ENCODE data around the gene MPPED2.

Gene MPPED2

DNA sequence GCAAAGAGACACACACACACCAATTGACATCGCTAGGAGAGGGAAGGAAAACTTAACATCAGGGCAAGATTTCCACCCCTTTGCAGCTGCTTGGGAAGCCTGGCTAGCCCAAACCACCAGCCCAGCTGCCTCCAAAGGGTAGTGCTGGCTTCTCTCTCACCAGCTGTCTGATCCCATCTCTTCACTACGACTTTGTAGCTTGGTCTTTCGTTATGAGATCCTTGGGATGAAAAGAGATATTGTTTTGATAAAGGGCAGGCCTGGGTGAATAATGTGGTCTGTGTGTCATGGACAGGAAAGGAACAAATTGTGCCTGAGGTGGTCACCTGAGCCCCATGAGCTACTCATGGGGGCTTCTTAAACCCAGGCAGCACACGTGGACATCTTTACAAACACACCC is 161.3 kb downstream of the MPPED2 start:
- H3K27ac ChIP-seq, result no peak overlapping the region
- H3K36me3 ChIP-seq (ENCODE audit: control insufficient read depth, insufficient read depth, low read length), result no peaks in the 10 kb centered on the region
- no peak overlapping the region for H3K4me2 ChIP-seq (ENCODE audit: low read length)
- H3K27me3 ChIP-seq (ENCODE audit: control insufficient read depth, insufficient read depth, low read length), result no peaks in the 10 kb centered on the region
- no peak overlapping the region for H2AFZ ChIP-seq
- H3K4me1 ChIP-seq, result no peaks in the 10 kb centered on the region
- H3K9ac ChIP-seq, result no peak overlapping the region
- H3K4me3 ChIP-seq (ENCODE audit: low read depth, low read length), result no peak overlapping the region
- no peaks in the 10 kb centered on the region for H3K9me3 ChIP-seq (ENCODE audit: control insufficient read depth, low read length)
- no peak for TF ChIP-seq CTCF (IDR thresholded peaks at IDR 0.05)
- no peaks in the 10 kb centered on the region for H3K79me2 ChIP-seq

DNA sequence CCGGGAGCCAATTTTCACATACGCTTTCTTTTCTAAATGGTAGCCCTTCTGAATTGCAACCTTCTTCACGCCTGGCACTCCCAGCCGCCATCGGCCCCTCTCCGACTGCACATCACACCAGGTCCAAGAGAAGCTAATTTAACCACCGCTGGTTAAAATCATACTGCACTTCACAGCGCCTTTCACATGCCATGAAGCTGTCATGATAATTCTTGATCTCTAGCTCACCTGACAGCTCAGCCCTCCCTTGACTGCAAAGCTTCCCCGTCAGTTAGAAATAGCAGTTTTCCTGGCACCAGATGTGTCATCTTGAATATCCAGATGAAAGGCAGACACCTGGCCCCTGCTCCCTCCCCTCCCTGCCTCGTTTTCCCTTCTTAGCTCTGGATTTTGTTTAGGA is 161.8 kb downstream of the MPPED2 start:
- Histone ChIP-seq H3K4me3 (ENCODE audit: low read depth, low read length) (no peak overlapping the region), H3K36me3 (ENCODE audit: control insufficient read depth, insufficient read depth, low read length) (no peaks in the 10 kb centered on the region), H3K9me3 (ENCODE audit: control insufficient read depth, low read length) (no peaks in the 10 kb centered on the region), H3K4me2 (ENCODE audit: low read length) (no peak overlapping the region), H3K4me1 (no peaks in the 10 kb centered on the region), H3K79me2 (no peaks in the 10 kb centered on the region), H3K27ac (no peak overlapping the region), H3K9ac (no peak overlapping the region), H2AFZ (no peak overlapping the region), H3K27me3 (ENCODE audit: control insufficient read depth, insufficient read depth, low read length) (no peaks in the 10 kb centered on the region)
- TF ChIP-seq CTCF (IDR thresholded peaks at IDR 0.05), result no peak

DNA sequence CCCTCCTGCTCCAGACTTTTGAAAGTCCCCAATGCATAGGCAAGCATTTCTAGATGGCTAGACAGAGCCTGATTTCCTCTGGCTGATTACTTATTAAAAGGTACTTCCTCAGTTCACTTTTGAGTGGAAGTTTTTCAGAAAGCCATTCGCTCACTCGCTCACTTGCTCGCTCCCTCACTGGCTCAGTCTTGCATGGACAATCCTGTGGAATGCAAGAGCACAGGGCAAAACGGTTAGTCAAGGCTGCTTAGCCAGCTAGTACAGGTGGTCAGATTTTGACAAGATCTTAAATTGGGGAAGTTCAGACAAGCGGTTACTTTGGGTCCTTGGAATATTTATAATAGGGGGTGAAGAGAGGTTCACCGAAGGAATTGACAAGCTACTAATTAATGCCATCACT is 162.3 kb downstream of the MPPED2 start:
- Histone ChIP-seq H3K36me3 (ENCODE audit: control insufficient read depth, insufficient read depth, low read length) (no peaks in the 10 kb centered on the region), H3K27ac (no peak overlapping the region), H3K9ac (no peak overlapping the region), H3K79me2 (no peaks in the 10 kb centered on the region), H3K4me2 (ENCODE audit: low read length) (no peak overlapping the region), H3K4me3 (ENCODE audit: low read depth, low read length) (no peak overlapping the region), H3K4me1 (no peaks in the 10 kb centered on the region), H2AFZ (no peak overlapping the region), H3K9me3 (ENCODE audit: control insufficient read depth, low read length) (no peaks in the 10 kb centered on the region), H3K27me3 (ENCODE audit: control insufficient read depth, insufficient read depth, low read length) (no peaks in the 10 kb centered on the region)
- no peak for TF ChIP-seq CTCF (IDR thresholded peaks at IDR 0.05)

DNA sequence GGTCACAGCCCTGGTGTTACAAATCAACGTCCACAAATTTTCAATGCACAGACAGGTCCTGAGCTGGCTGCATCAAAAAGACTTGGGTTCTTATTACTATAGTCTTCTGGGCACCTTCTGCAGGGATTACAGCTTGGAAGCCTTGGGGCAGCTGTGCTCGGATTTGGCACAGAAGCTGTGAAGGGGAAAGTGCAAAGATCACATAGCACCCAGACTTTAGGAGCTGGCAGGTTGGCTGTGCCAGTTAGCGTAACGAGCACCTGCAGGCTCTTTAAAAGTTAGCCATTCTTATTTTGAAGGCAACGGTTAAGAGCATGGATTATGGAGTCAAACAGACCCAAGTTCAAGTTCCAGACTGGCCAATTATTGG is 162.9 kb downstream of the MPPED2 start:
- no peaks in the 10 kb centered on the region for H3K4me1 ChIP-seq
- H3K9me3 ChIP-seq (ENCODE audit: control insufficient read depth, low read length), result no peaks in the 10 kb centered on the region
- no peak for TF ChIP-seq CTCF (IDR thresholded peaks at IDR 0.05)
- H3K4me3 ChIP-seq (ENCODE audit: low read depth, low read length), result no peak overlapping the region
- no peak overlapping the region for H3K27ac ChIP-seq
- H3K4me2 ChIP-seq (ENCODE audit: low read length), result no peak overlapping the region
- no peaks in the 10 kb centered on the region for H3K27me3 ChIP-seq (ENCODE audit: control insufficient read depth, insufficient read depth, low read length)
- H3K36me3 ChIP-seq (ENCODE audit: control insufficient read depth, insufficient read depth, low read length), result no peaks in the 10 kb centered on the region
- H3K79me2 ChIP-seq, result no peaks in the 10 kb centered on the region
- no peak overlapping the region for H3K9ac ChIP-seq
- H2AFZ ChIP-seq, result no peak overlapping the region

DNA sequence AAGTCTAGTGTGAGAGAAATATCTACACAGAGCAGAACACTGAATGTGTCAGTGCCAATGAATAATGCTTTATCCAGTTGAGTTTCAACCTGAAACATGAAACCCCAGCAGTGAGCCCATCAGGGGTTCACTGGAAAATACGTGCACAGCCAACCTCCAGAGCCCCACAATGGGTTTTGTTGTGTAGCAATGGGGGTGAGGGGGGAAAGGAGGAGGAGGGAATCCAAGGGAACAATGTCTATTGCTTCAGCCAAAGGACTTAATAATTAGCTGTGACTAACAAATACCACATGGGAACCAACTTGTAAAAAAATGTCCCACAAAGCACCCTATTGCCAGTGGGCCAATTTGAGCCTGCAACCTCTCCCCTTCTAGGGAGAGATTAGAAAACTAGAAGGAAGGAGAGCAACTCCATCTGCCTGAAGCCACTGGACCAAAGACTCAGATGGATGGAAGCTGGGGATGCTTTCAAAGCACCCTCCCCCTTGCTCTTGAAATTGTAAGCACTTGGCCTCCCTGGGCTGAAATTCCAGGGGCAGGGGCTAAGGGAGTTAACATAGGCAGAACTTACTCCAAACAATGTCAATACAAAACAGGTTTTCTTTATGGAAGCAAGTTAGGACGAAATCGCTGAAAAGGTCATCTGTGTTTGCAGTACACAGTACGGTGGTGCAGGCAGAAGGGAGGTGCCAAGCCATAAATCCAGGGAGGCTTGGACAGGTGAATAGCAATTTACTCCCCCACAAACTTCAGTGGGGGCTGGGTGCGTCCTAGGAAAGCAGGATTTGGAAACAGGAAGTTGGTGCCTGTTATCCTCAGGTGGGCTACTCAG is 163.5 kb downstream of the MPPED2 start:
- H3K9me3 ChIP-seq (ENCODE audit: control insufficient read depth, low read length), result no peaks in the 10 kb centered on the region
- H3K4me1 ChIP-seq, result no peaks in the 10 kb centered on the region
- H3K4me3 ChIP-seq (ENCODE audit: low read depth, low read length), result no peak overlapping the region
- H3K27ac ChIP-seq, result no peak overlapping the region
- H3K27me3 ChIP-seq (ENCODE audit: control insufficient read depth, insufficient read depth, low read length), result no peaks in the 10 kb centered on the region
- no peaks in the 10 kb centered on the region for H3K79me2 ChIP-seq
- H3K9ac ChIP-seq, result no peak overlapping the region
- no peak for TF ChIP-seq CTCF (IDR thresholded peaks at IDR 0.05)
- no peak overlapping the region for H3K4me2 ChIP-seq (ENCODE audit: low read length)
- no peaks in the 10 kb centered on the region for H3K36me3 ChIP-seq (ENCODE audit: control insufficient read depth, insufficient read depth, low read length)
- H2AFZ ChIP-seq, result no peak overlapping the region

Data from parathyroid adenoma (tissue), 2 donors.